K562 (cell line): ENCODE data around the gene MEIOB. TPM values are rescaled to one million over a fixed set of nuclear protein-coding genes. Genes with fewer than 3 reads are reported as not detected.

Experiments
- ATAC-seq: fragments of 200-7000 bp; cut with Tn5 transposase; 3 replicates; pipeline ENCODE4 v1.9.1; 2020; ENCODE audit warnings: moderate library complexity
- BruUV-seq: library from RNA; stranded (reverse); fragments of 400-500 nt; replicated peaks from 2 replicates; lab custom pipeline; 2021; lab: Mats Ljungman, UMichigan
- CTCF ChIA-PET: fragments of 300-600 bp; formaldehyde crosslinking; extraction: SDS; loops from one replicate; lab custom pipeline; 2021; ENCODE audit warnings: low intra/inter-chr PET ratio; lab: Yijun Ruan, JAX
- POLR2A ChIA-PET: fragments of 300-600, 350-650 bp; sonication (Branson Sonifier 250); formaldehyde crosslinking; extraction: SDS; loops from one replicate; lab custom pipeline; 2021; ENCODE audit warnings: antibody characterized with exemption, inconsistent platforms; lab: Yijun Ruan, JAX
- DNase-seq, 4 experiments: peaks; one replicate each; pipeline versions ENCODE4 v3.0.0 to v3.0.0-alpha.2; 2011 to 2018; ENCODE audit warnings: low spot score in 3 of 4, mixed read lengths in 3 of 4; ENCODE audit errors: extremely low read depth in 1 of 4
- FAIRE-seq: peaks from 2 replicates; lab custom pipeline; 2011; peaks lifted over from hg19 to GRCh38; lab: Jason Lieb, UNC
- H2AFZ ChIP-seq: 2 replicates; pipeline ENCODE4 v1.6.0; 2011; ENCODE audit warnings: low read depth, low read length, control low read depth, inconsistent platforms
- H3K27ac ChIP-seq: fragments of 200-600 bp; 3 replicates; pipeline ENCODE4 v1.8.0; 2011; ENCODE audit warnings: low read depth, mild to moderate bottlenecking, control low read depth, inconsistent platforms, low read length, moderate library complexity, mixed read lengths; ENCODE audit errors: extremely low read depth
- H3K27me3 ChIP-seq, 2 experiments: fragments of 300-600 bp in 1 of 2; 2 replicates in 1 of 2; 3 replicates in 1 of 2; pipeline versions ENCODE4 v1.6.0 to v1.8.0; 2011; ENCODE audit warnings: inconsistent platforms in 2 of 2, low read length in 2 of 2, mild to moderate bottlenecking in 1 of 2, mixed read lengths in 1 of 2, moderate library complexity in 1 of 2; ENCODE audit not compliant: control insufficient read depth in 2 of 2, insufficient read depth in 2 of 2
- H3K36me3 ChIP-seq: fragments of 300-600 bp; 3 replicates; pipeline ENCODE4 v1.8.0; 2011; ENCODE audit warnings: mild to moderate bottlenecking, low read length, inconsistent platforms; ENCODE audit not compliant: control insufficient read depth, insufficient read depth
- H3K4me1 ChIP-seq, 2 experiments: fragments of 200-600 bp in 1 of 2; replicated peaks in 1 of 2; 2 replicates in 1 of 2; 3 replicates in 1 of 2; pipeline versions ENCODE4 v1.5.1 to v1.8.0; 2011; ENCODE audit warnings: inconsistent platforms in 2 of 2, low read length in 2 of 2, mild to moderate bottlenecking in 1 of 2, mixed read lengths in 1 of 2, moderate library complexity in 1 of 2; ENCODE audit not compliant: control insufficient read depth in 2 of 2, insufficient read depth in 2 of 2
- H3K4me2 ChIP-seq: 2 replicates; pipeline ENCODE4 v1.6.1; 2011; ENCODE audit warnings: low read length, control low read depth, inconsistent platforms, mixed read lengths; ENCODE audit not compliant: insufficient read depth
- H3K4me3 ChIP-seq: fragments of 200-600 bp; sonication (generic), shearing (Covaris generic); 2 replicates; pipeline ENCODE4 v1.5.1; 2016; ENCODE audit warnings: control low read depth, inconsistent platforms
- H3K79me2 ChIP-seq: fragments of 200-600 bp; 3 replicates; pipeline ENCODE4 v1.8.0; 2011; ENCODE audit warnings: low read length, inconsistent platforms; ENCODE audit not compliant: control insufficient read depth, insufficient read depth
- H3K9ac ChIP-seq, 2 experiments: 2 replicates each; pipeline versions ENCODE4 v1.6.0 to v1.6.1; 2011; ENCODE audit warnings: low read depth in 2 of 2, low read length in 2 of 2, control low read depth in 1 of 2, inconsistent platforms in 1 of 2, mild to moderate bottlenecking in 1 of 2, mixed read lengths in 1 of 2; ENCODE audit not compliant: insufficient read depth in 1 of 2
- H3K9me1 ChIP-seq: one replicate; pipeline ENCODE4 v1.6.0; 2011; ENCODE audit warnings: inconsistent platforms, mild to moderate bottlenecking, low read length, moderate library complexity; ENCODE audit not compliant: control insufficient read depth, insufficient read depth
- H3K9me3 ChIP-seq: replicated peaks from 2 replicates; pipeline ENCODE4 v1.5.1; 2011; ENCODE audit warnings: low read depth, low read length, inconsistent platforms; ENCODE audit not compliant: control insufficient read depth, insufficient read depth
- H4K20me1 ChIP-seq: replicated peaks from 2 replicates; pipeline ENCODE4 v1.6.1; 2011; ENCODE audit warnings: low read length, inconsistent platforms, mixed read lengths; ENCODE audit not compliant: control insufficient read depth, insufficient read depth
- ATF1 ChIP-seq, 2 experiments: fragments of 450-650 bp in 1 of 2; IDR thresholded peaks; 2 replicates each; pipeline ENCODE4 v1.6.1; 2016; ENCODE audit warnings: missing compliant biosample characterization in 1 of 2, missing genetic modification characterization in 1 of 2
- MYNN ChIP-seq, 2 experiments: sonication (generic); formaldehyde crosslinking in 1 of 2; IDR thresholded peaks; 2 replicates each; pipeline versions ENCODE4 v1.5.0 to v1.6.1; 2016 to 2020; ENCODE audit warnings: antibody characterized with exemption in 1 of 2, missing genetic modification reagents in 1 of 2
- POLR2G ChIP-seq: fragments of 200-400 bp; formaldehyde crosslinking; IDR thresholded peaks from 2 replicates; pipeline ENCODE4 v1.6.1; 2017; ENCODE audit warnings: low read depth, mild to moderate bottlenecking, antibody characterized with exemption, low read length, moderate library complexity
- RBFOX2 ChIP-seq: fragments of 200-400 bp; formaldehyde crosslinking; IDR thresholded peaks from 2 replicates; pipeline ENCODE4 v1.6.1; 2017; ENCODE audit warnings: low read depth, mild to moderate bottlenecking, low read length, moderate library complexity
- WGBS: fragments of 100-300 bp; shearing (Covaris generic); methylation state at CpG from one replicate; pipeline ENCODE4 v1.1.6; 2016; ENCODE audit warnings: low coverage, mixed read lengths; ENCODE audit not compliant: insufficient coverage; ENCODE audit errors: missing lambda C conversion rate; 5-methylcytosine and 5-hydroxymethylcytosine counted together
- in situ Hi-C: fragments of 300-500 bp; cut with MboI; formaldehyde crosslinking; loops from 4 replicates; pipeline ENCODE4 v1.15.0; 2018; ENCODE audit warnings: inconsistent platforms, mixed read lengths
- intact Hi-C: fragments of 100-400 bp; cut with micrococcal nuclease; formaldehyde crosslinking; loops from 2 replicates; pipeline ENCODE4 v1.14.2; 2022
- polyA plus RNA-seq, 8 experiments: library from polyadenylated mRNA; depleted of rRNA in 4 of 8; stranded (reverse) in 5 of 8; unstranded in 3 of 8; fragments of >200 nt; fragmentation: Nextera tagmentation in 2 of 8; fragmentation: Illumina TruSeq in 1 of 8; extraction: Ambion mirVana in 2 of 8; extraction: Trizol in 1 of 8; gene quantifications; 2 replicates each; pipeline versions ENCODE4 v1.2.1 to v1.2.3, GENCODE V29; 2011 to 2014; ENCODE audit warnings: inconsistent platforms in 1 of 8, missing spikeins in 1 of 8
- total RNA-seq, 7 experiments: library from RNA; depleted of rRNA in 6 of 7; stranded (reverse); fragments of >200 nt in 6 of 7; fragmentation: Illumina TruSeq in 2 of 7; extraction: Trizol in 2 of 7; gene quantifications; 2 replicates each; pipeline versions ENCODE4 v1.2.1 to v1.2.3, GENCODE V29; 2011 to 2021; ENCODE audit warnings: low replicate concordance in 1 of 7

MEIOB gene
- total and polyA plus RNA-seq, 9 of the 15 experiments (the other 6 are each of a cell fraction or from before 2014, with no cell fraction given) = 25.4 to 203 (median 97.6) TPM

DNA sequence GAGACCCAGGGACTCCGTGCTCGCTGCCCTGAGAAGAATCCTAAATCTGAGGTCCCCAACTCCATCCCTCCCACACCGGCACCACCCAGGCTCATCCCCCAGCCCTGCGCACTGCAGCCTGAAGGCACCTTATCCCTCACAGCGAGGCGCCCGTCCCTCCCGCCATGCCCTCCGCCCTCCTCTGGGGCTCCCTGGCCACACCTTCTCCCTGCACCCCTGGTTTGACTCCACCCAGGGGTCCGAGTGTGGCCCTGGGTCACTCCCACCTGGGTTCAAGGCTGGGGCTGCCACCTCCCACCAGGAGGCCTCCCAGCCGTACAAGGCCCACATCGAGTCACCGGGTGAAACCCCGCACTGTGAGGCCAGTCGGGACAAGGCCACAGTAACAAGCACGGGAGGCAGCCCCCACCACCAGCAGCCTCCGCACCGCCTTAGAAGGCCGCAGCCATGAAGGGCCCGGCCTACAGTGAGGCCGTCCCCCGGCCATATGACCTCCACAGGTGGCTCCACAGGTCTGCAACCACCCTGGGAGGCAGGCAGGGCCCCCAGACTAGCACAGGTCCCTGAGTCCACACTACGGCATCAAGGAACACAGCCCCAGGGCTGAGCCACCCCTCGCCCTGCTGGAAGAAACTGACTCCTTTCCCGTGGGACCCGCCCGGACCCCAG, 53.6 kb downstream of the MEIOB start:
- Histone ChIP-seq H3K27ac (no peak overlapping the region), H3K36me3 (peaks cover 3% of the 10 kb centered on the region; the same call in 1 of the 3 replicates), H3K4me3 (no peak overlapping the region), H4K20me1 (no peaks in the 10 kb centered on the region), H3K4me2 (no peak overlapping the region)
- ATAC-seq = no peak
- no TSS peak for BruUV-seq
- TF ChIP-seq RBFOX2 (0 out of 2 replicates have a peak, but pooled peaks have one; percentile 9), ATF1 (CRISPR knock-in tag; IDR thresholded peaks at IDR 0.05) (no peak), ATF1 (tag; IDR thresholded peaks at IDR 0.05) (no peak), POLR2G (peak; percentile 54; the same call in 1 of the 2 replicates)
- TF ChIP-seq, all 486 proteins: peak for 2
- Histone ChIP-seq H3K4me1 (peaks cover 0 to 49% of the 10 kb centered on the region in 2 experiments; a peak in 2 of 5 replicates), H3K9me3 (no peaks in the 10 kb centered on the region), H3K79me2 (no peaks in the 10 kb centered on the region), H3K9me1 (no peaks in the 10 kb centered on the region), H3K9ac (peak overlapping the region in 1 of 2 experiments; percentile 13; a peak in 1 of 4 replicates), H2AFZ (no peak overlapping the region), H3K27me3 (no peaks in the 10 kb centered on the region)
- intact Hi-C loops (no loop called here), in situ Hi-C loops (no loop called here)
- FAIRE-seq = no peak
- 77% methylated on average over 19 of the region's 27 CpGs for WGBS
- no peak for DNase-seq
- ChIA-PET POLR2A (no interaction called here), CTCF (no interaction called here)

DNA sequence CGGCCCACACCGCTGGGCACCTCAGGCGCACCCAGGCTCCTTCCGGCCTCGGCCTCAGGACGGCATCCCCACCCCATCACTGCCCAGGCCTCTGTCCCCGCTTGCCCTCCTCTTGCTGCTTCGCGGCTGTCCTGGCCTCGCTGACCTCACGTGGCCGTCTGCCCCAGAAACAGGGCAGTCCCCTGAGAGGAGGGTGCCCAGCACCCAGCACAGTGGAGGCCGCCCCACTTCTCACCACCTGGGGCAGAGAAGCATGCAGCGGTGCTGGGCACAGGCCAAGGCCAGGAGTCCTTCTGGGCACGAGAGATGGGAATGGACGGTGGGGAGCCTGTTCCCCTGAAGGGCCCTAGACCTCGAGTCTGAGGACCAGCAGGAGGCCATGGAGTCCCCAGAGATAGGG, 54.2 kb downstream of the MEIOB start:
- no peak overlapping the region for H2AFZ ChIP-seq
- in situ Hi-C loops (no loop called here), intact Hi-C loops (no loop called here)
- no TSS peak for BruUV-seq
- no peak for FAIRE-seq
- 88% methylated on average over 16 of the region's 17 CpGs for WGBS
- no peak overlapping the region for H3K4me3 ChIP-seq
- H3K36me3 ChIP-seq = peaks cover 3% of the 10 kb centered on the region; the same call in 1 of the 3 replicates
- peaks cover 0 to 49% of the 10 kb centered on the region in 2 experiments; a peak in 3 of 5 replicates for H3K4me1 ChIP-seq
- no peaks in the 10 kb centered on the region for H4K20me1 ChIP-seq
- POLR2A ChIA-PET = no interaction called here
- no peak for ATAC-seq
- H3K4me2 ChIP-seq = no peak overlapping the region
- no peaks in the 10 kb centered on the region for H3K27me3 ChIP-seq
- no peak for DNase-seq
- no peak for TF ChIP-seq MYNN (IDR thresholded peaks at IDR 0.05)
- TF ChIP-seq MYNN (CRISPR knock-in tag; IDR thresholded peaks at IDR 0.05) = no peak
- TF ChIP-seq RBFOX2 = 0 out of 2 replicates have a peak, but pooled peaks have one; percentile 8
- TF ChIP-seq, all 486 proteins: peak for 1
- no peaks in the 10 kb centered on the region for H3K9me1 ChIP-seq
- no peaks in the 10 kb centered on the region for H3K79me2 ChIP-seq
- no peaks in the 10 kb centered on the region for H3K9me3 ChIP-seq
- H3K27ac ChIP-seq = no peak overlapping the region
- H3K9ac ChIP-seq = no peak overlapping the region
- CTCF ChIA-PET = no interaction called here
